Mucosa of rectum (tissue), 2 donors: ENCODE results near the gene TBX2.

Experiments
- H3K27ac ChIP-seq, 2 donors: one replicate each; pipeline ENCODE4 v1.7.0; 2013; ENCODE audit warnings: inconsistent platforms in 2 of 2, low read depth in 2 of 2, low read length in 2 of 2
- H3K27me3 ChIP-seq, 2 donors: one replicate each; pipeline ENCODE4 v1.7.0; 2013; ENCODE audit warnings: low read length in 2 of 2; ENCODE audit not compliant: control insufficient read depth in 2 of 2, insufficient read depth in 2 of 2
- H3K36me3 ChIP-seq, 2 donors: one replicate each; pipeline ENCODE4 v1.7.0; 2013; ENCODE audit warnings: low read length in 2 of 2; ENCODE audit not compliant: control insufficient read depth in 2 of 2, insufficient read depth in 2 of 2
- H3K4me1 ChIP-seq, 2 donors: one replicate each; pipeline ENCODE4 v1.7.0; 2013; ENCODE audit warnings: low read length in 2 of 2, mild to moderate bottlenecking in 1 of 2; ENCODE audit not compliant: control insufficient read depth in 2 of 2, insufficient read depth in 2 of 2
- H3K4me3 ChIP-seq, 2 donors: one replicate each; pipeline ENCODE4 v1.7.0; 2013; ENCODE audit warnings: low read length in 2 of 2
- H3K9ac ChIP-seq, 2 donors: one replicate each; pipeline ENCODE4 v1.7.0; 2013; ENCODE audit warnings: low read length in 2 of 2, low read depth in 1 of 2, mild to moderate bottlenecking in 1 of 2
- H3K9me3 ChIP-seq, 2 donors: one replicate each; pipeline ENCODE4 v1.7.0; 2013; ENCODE audit warnings: low read length in 2 of 2; ENCODE audit not compliant: control insufficient read depth in 2 of 2
- donor health status: healthy.
- donor health status: Normal muscosa, but diverticular disease.

Gene TBX2

GRCh38 chr17:61388561-61389356, 10.9 kb upstream of the TBX2 start:
- no peaks in the 10 kb centered on the region for H3K9me3 ChIP-seq
- H3K9ac ChIP-seq: no peak overlapping the region
- no peak overlapping the region for H3K27ac ChIP-seq
- no peaks in the 10 kb centered on the region for H3K4me1 ChIP-seq
- H3K27me3 ChIP-seq: peaks cover 0 to 4% of the 10 kb centered on the region in 2 donors
- H3K4me3 ChIP-seq: no peak overlapping the region
- H3K36me3 ChIP-seq: no peaks in the 10 kb centered on the region

- H3K4me3 ChIP-seq: no peak overlapping the region
- H3K9me3 ChIP-seq: no peaks in the 10 kb centered on the region
- H3K27me3 ChIP-seq: peaks cover 2 to 4% of the 10 kb centered on the region in 2 donors
- no peaks in the 10 kb centered on the region for H3K36me3 ChIP-seq
- no peak overlapping the region for H3K27ac ChIP-seq
- no peak overlapping the region for H3K9ac ChIP-seq
- H3K4me1 ChIP-seq: no peaks in the 10 kb centered on the region
Observed at GRCh38 chr17:61389670-61390478, 9.8 kb upstream of the TBX2 start.

GRCh38 chr17:61390479-61390791, 9.2 kb upstream of the TBX2 start:
- peaks cover 8% of the 10 kb centered on the region in 2 donors for H3K27me3 ChIP-seq
- no peaks in the 10 kb centered on the region for H3K36me3 ChIP-seq
- no peak overlapping the region for H3K9ac ChIP-seq
- H3K9me3 ChIP-seq: no peaks in the 10 kb centered on the region
- H3K27ac ChIP-seq: no peak overlapping the region
- H3K4me1 ChIP-seq: no peaks in the 10 kb centered on the region
- H3K4me3 ChIP-seq: no peak overlapping the region

- Histone ChIP-seq H3K36me3 (no peaks in the 10 kb centered on the region), H3K4me3 (no peak overlapping the region), H3K9me3 (no peaks in the 10 kb centered on the region), H3K27me3 (peaks cover 12 to 18% of the 10 kb centered on the region in 2 donors), H3K27ac (no peak overlapping the region), H3K4me1 (no peaks in the 10 kb centered on the region), H3K9ac (no peak overlapping the region)
Observed at GRCh38 chr17:61391595-61392291, 7.9 kb upstream of the TBX2 start.

- Histone ChIP-seq H3K4me1 (no peaks in the 10 kb centered on the region), H3K27me3 (peaks cover 19 to 25% of the 10 kb centered on the region in 2 donors), H3K36me3 (no peaks in the 10 kb centered on the region), H3K9me3 (no peaks in the 10 kb centered on the region), H3K4me3 (no peak overlapping the region), H3K27ac (no peak overlapping the region), H3K9ac (no peak overlapping the region)
Observed at GRCh38 chr17:61392679-61393078, 7.0 kb upstream of the TBX2 start.

- no peaks in the 10 kb centered on the region for H3K9me3 ChIP-seq
- H3K36me3 ChIP-seq: no peaks in the 10 kb centered on the region
- H3K4me1 ChIP-seq: peaks cover 0 to 4% of the 10 kb centered on the region in 2 donors
- peaks cover 25 to 33% of the 10 kb centered on the region in 2 donors for H3K27me3 ChIP-seq
- H3K4me3 ChIP-seq: no peak overlapping the region
- no peak overlapping the region for H3K9ac ChIP-seq
- H3K27ac ChIP-seq: no peak overlapping the region
Observed at GRCh38 chr17:61393550-61393903, 6.1 kb upstream of the TBX2 start.

- H3K9me3 ChIP-seq: no peaks in the 10 kb centered on the region
- peaks cover 0 to 4% of the 10 kb centered on the region in 2 donors for H3K4me1 ChIP-seq
- no peaks in the 10 kb centered on the region for H3K36me3 ChIP-seq
- no peak overlapping the region for H3K4me3 ChIP-seq
- H3K27ac ChIP-seq: no peak overlapping the region
- H3K27me3 ChIP-seq: peaks cover 31 to 38% of the 10 kb centered on the region in 2 donors
- H3K9ac ChIP-seq: no peak overlapping the region
Observed at GRCh38 chr17:61393904-61394629, 5.6 kb upstream of the TBX2 start.

- Histone ChIP-seq H3K9ac (no peak overlapping the region), H3K4me3 (no peak overlapping the region), H3K36me3 (no peaks in the 10 kb centered on the region), H3K27ac (no peak overlapping the region), H3K4me1 (peaks cover 3 to 4% of the 10 kb centered on the region in 2 donors), H3K9me3 (no peaks in the 10 kb centered on the region), H3K27me3 (peaks cover 30 to 38% of the 10 kb centered on the region in 2 donors)
Observed at GRCh38 chr17:61394630-61395408, 4.8 kb upstream of the TBX2 start.

- H3K4me1 ChIP-seq: peaks cover 3 to 4% of the 10 kb centered on the region in 2 donors
- H3K9me3 ChIP-seq: no peaks in the 10 kb centered on the region
- peak overlapping the region in 1 of 2 donors; percentile 72 for H3K27ac ChIP-seq
- H3K36me3 ChIP-seq: no peaks in the 10 kb centered on the region
- H3K9ac ChIP-seq: no peak overlapping the region
- H3K4me3 ChIP-seq: no peak overlapping the region
- peaks cover 29 to 38% of the 10 kb centered on the region in 2 donors for H3K27me3 ChIP-seq
Observed at GRCh38 chr17:61395409-61395982, 4.1 kb upstream of the TBX2 start.
